Right atrium auricular region (tissue), 2 donors: ENCODE data around the gene TMEM80. TPM values are rescaled to one million over a fixed set of nuclear protein-coding genes. Genes with fewer than 3 reads are reported as not detected.
A peak's percentile ranks its signal among the peaks of the same experiment; 100 is the strongest.
"Not testable (repeated sequence)": the region's sequence is repeated elsewhere in the genome, so short reads cannot be mapped to it uniquely, and the experiment has no call there.

Experiments
- DNase-seq: peaks from one replicate; pipeline ENCODE4 v3.0.0-alpha.2; 2019; ENCODE audit warnings: low spot score
- H3K27ac ChIP-seq, 2 donors: fragments of 200-600 bp; sonication (generic); 1 replicate in 1 of 2; 2 replicates in 1 of 2; pipeline ENCODE4 v1.5.1; 2016 to 2019
- H3K27me3 ChIP-seq, 2 donors: fragments of 200-600 bp; sonication (generic); one replicate each; pipeline versions ENCODE4 v1.5.1 to v1.6.0; 2017 to 2019
- H3K36me3 ChIP-seq: fragments of 200-600 bp; sonication (generic); one replicate; pipeline ENCODE4 v1.5.1; 2016
- H3K4me1 ChIP-seq, 2 donors: fragments of 200-600 bp; sonication (generic); one replicate each; pipeline versions ENCODE4 v1.5.1 to v1.6.0; 2017 to 2019
- H3K4me3 ChIP-seq, 2 donors: fragments of 200-600 bp; sonication (generic); 1 replicate in 1 of 2; 2 replicates in 1 of 2; pipeline ENCODE4 v1.5.1; 2017 to 2019; ENCODE audit warnings: mild to moderate bottlenecking in 1 of 2, moderate library complexity in 1 of 2
- H3K9me3 ChIP-seq, 2 donors: fragments of 200-600 bp; sonication (generic); one replicate each; pipeline ENCODE4 v1.5.1; 2019
- CTCF ChIP-seq, 2 donors: fragments of 200-600 bp; sonication (generic); IDR thresholded peaks; one replicate each; pipeline ENCODE4 v1.5.1; 2019; ENCODE audit warnings: antibody characterized with exemption in 2 of 2
- total RNA-seq, 2 donors: library from RNA; depleted of rRNA; stranded (reverse); fragments of >200 nt; gene quantifications; one replicate each; pipeline ENCODE4 v1.1.0, GENCODE V29; 2016

TMEM80 gene
- total RNA-seq, 2 donors from 2014 or later, result 12.5 to 20.7 TPM

GRCh38 chr11:737366-737765, 41.8 kb downstream of the TMEM80 start:
- no peak for TF ChIP-seq CTCF (IDR thresholded peaks at IDR 0.05)
- H3K27me3 ChIP-seq, result no peaks in the 10 kb centered on the region
- H3K4me1 ChIP-seq, result no peaks in the 10 kb centered on the region
- no peak overlapping the region for H3K4me3 ChIP-seq
- H3K9me3 ChIP-seq, result no peaks in the 10 kb centered on the region
- no peak overlapping the region for H3K27ac ChIP-seq
- no peak for DNase-seq
- no peaks in the 10 kb centered on the region for H3K36me3 ChIP-seq

- H3K27ac ChIP-seq, H3K4me1 ChIP-seq, H3K9me3 ChIP-seq, H3K4me3 ChIP-seq, DNase-seq, H3K27me3 ChIP-seq, H3K36me3 ChIP-seq: not testable (repeated sequence)
Observed at GRCh38 chr11:737899-738298, 42.3 kb downstream of the TMEM80 start.

GRCh38 chr11:742156-742546, 46.5 kb downstream of the TMEM80 start:
- Histone ChIP-seq H3K9me3 (no peaks in the 10 kb centered on the region), H3K27ac (no peak overlapping the region), H3K4me3 (no peak overlapping the region), H3K27me3 (no peaks in the 10 kb centered on the region), H3K4me1 (peaks cover 0 to 10% of the 10 kb centered on the region in 2 donors), H3K36me3 (no peaks in the 10 kb centered on the region)
- no peak for TF ChIP-seq CTCF (IDR thresholded peaks at IDR 0.05)
- DNase-seq, result no peak

GRCh38 chr11:742571-743201, 47.1 kb downstream of the TMEM80 start:
- no peaks in the 10 kb centered on the region for H3K36me3 ChIP-seq
- no peak for TF ChIP-seq CTCF (IDR thresholded peaks at IDR 0.05)
- no peak overlapping the region for H3K27ac ChIP-seq
- no peak overlapping the region for H3K4me3 ChIP-seq
- no peaks in the 10 kb centered on the region for H3K9me3 ChIP-seq
- H3K27me3 ChIP-seq, result no peaks in the 10 kb centered on the region
- DNase-seq, result no peak
- H3K4me1 ChIP-seq, result peaks cover 0 to 11% of the 10 kb centered on the region in 2 donors

- no peak for TF ChIP-seq CTCF (IDR thresholded peaks at IDR 0.05)
- Histone ChIP-seq H3K27me3 (no peaks in the 10 kb centered on the region), H3K4me3 (no peak overlapping the region)
Observed at GRCh38 chr11:745428-745827, 49.8 kb downstream of the TMEM80 start.

GRCh38 chr11:746289-747157, 50.9 kb downstream of the TMEM80 start:
- Histone ChIP-seq H3K9me3 (no peaks in the 10 kb centered on the region), H3K27me3 (no peaks in the 10 kb centered on the region), H3K4me3 (peak overlapping the region; percentile 67 to 97), H3K27ac (peak overlapping the region; percentile 86 to 90), H3K36me3 (no peaks in the 10 kb centered on the region), H3K4me1 (peaks cover 0 to 32% of the 10 kb centered on the region in 2 donors)
- no peak for DNase-seq
- TF ChIP-seq CTCF (IDR thresholded peaks at IDR 0.05), result no peak

More at GRCh38 chr11:745428-745827, 49.8 kb downstream of the TMEM80 start:
- Histone ChIP-seq H3K4me1 (peaks cover 0 to 32% of the 10 kb centered on the region in 2 donors), H3K27ac (no peak overlapping the region), H3K9me3 (no peaks in the 10 kb centered on the region), H3K36me3 (no peaks in the 10 kb centered on the region)
- no peak for DNase-seq
